A673 (cell line): ENCODE data around the gene EHF. TPM values are rescaled to one million over a fixed set of nuclear protein-coding genes. Genes with fewer than 3 reads are reported as not detected.

ENCODE experiments used
- BruUV-seq: library from RNA; stranded (reverse); fragments of 400-500 nt; replicated peaks from 2 replicates; lab custom pipeline; 2021; lab: Mats Ljungman, UMichigan
- CTCF ChIA-PET: fragments of 300-600 bp; sonication (Branson Sonifier 250); formaldehyde crosslinking; loops from one replicate; lab custom pipeline; 2022; ENCODE audit warnings: antibody characterized with exemption; lab: Charles Lee
- POLR2A ChIA-PET: fragments of 300-600 bp; sonication (Branson Sonifier 250); formaldehyde crosslinking; loops from one replicate; lab custom pipeline; 2022; ENCODE audit warnings: antibody characterized with exemption; ENCODE audit not compliant: low non-redundant PET; lab: Charles Lee
- DNase-seq: peaks from one replicate; pipeline ENCODE4 v3.0.0-alpha.2; 2015; ENCODE audit warnings: low spot score
- H3K27ac ChIP-seq: fragments of 200-600 bp; sonication (generic); 2 replicates; pipeline ENCODE4 v1.5.1; 2016; ENCODE audit warnings: mixed run types, low read depth, mild to moderate bottlenecking, mixed read lengths, antibody characterized with exemption, low read length; ENCODE audit not compliant: poor library complexity, severe bottlenecking
- H3K27me3 ChIP-seq: fragments of 200-600 bp; sonication (generic); replicated peaks from 2 replicates; pipeline ENCODE4 v1.6.1; 2017; ENCODE audit warnings: mixed run types, low read depth, mild to moderate bottlenecking, mixed read lengths, antibody characterized with exemption, low read length; ENCODE audit not compliant: insufficient read depth, poor library complexity
- H3K36me3 ChIP-seq: fragments of 200-600 bp; sonication (generic); 2 replicates; pipeline ENCODE4 v1.6.1; 2016; ENCODE audit warnings: mixed run types, mild to moderate bottlenecking, mixed read lengths, antibody characterized with exemption, low read length; ENCODE audit not compliant: insufficient read depth, poor library complexity, severe bottlenecking
- H3K4me1 ChIP-seq: fragments of 200-600 bp; sonication (generic); 2 replicates; pipeline ENCODE4 v1.6.1; 2017; ENCODE audit warnings: mixed run types, mild to moderate bottlenecking, mixed read lengths, antibody characterized with exemption, low read length; ENCODE audit not compliant: insufficient read depth, poor library complexity, severe bottlenecking
- H3K4me3 ChIP-seq: fragments of 200-600 bp; sonication (generic); 2 replicates; pipeline ENCODE4 v1.5.1; 2016; ENCODE audit warnings: low read depth, mixed run types, mild to moderate bottlenecking, mixed read lengths, low read length; ENCODE audit not compliant: poor library complexity, severe bottlenecking
- H3K9me3 ChIP-seq: fragments of 200-600 bp; sonication (generic); 2 replicates; pipeline ENCODE4 v1.6.1; 2016; ENCODE audit warnings: mixed run types, low read depth, mild to moderate bottlenecking, mixed read lengths, antibody characterized with exemption, low read length; ENCODE audit not compliant: poor library complexity, severe bottlenecking
- EZH2 ChIP-seq: fragments of 200-600 bp; sonication (generic); IDR thresholded peaks from 2 replicates; pipeline ENCODE4 v1.6.1; 2017; ENCODE audit warnings: borderline replicate concordance, low read depth, mild to moderate bottlenecking, mixed read lengths, antibody characterized with exemption, low read length; ENCODE audit not compliant: poor library complexity, severe bottlenecking
- intact Hi-C: fragments of 100-400 bp; cut with micrococcal nuclease; formaldehyde crosslinking; loops from one replicate; pipeline ENCODE4 v1.10.0; 2022; ENCODE audit not compliant: unreplicated experiment
- total RNA-seq: library from RNA; stranded (reverse); gene quantifications from 2 replicates; pipeline ENCODE4 v1.2.3, GENCODE V29; 2021
- TF ChIP-seq, protein P1 (sequence below): fragments of 300-800, 200-600 bp; sonication (generic); conservative IDR thresholded peaks from 2 replicates; pipeline ENCODE4 v1.5.1; 2017; ENCODE audit warnings: low read depth, mild to moderate bottlenecking, antibody characterized with exemption, low read length, moderate library complexity, mixed read lengths

Gene EHF
- total RNA-seq, 1 experiment from 2014 or later, result not detected

DNA sequence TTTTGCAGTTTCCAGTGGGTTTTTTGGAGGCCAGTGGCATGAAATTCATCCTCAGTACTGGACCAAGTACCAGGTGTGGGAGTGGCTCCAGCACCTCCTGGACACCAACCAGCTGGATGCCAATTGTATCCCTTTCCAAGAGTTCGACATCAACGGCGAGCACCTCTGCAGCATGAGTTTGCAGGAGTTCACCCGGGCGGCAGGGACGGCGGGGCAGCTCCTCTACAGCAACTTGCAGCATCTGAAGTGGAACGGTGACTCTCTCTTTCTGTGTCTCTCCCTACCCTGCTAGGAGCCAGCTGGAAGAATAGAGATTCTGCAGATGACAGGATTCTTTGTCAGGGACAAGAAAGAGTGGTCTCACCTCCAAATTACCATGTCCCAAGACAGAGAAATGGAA, 25.5 kb downstream of the EHF start:
- ChIA-PET CTCF (no interaction called here), POLR2A (no interaction called here)
- H3K9me3 ChIP-seq, result no peaks in the 10 kb centered on the region
- no peak overlapping the region for H3K4me3 ChIP-seq
- intact Hi-C loops, result no loop called here
- H3K4me1 ChIP-seq, result peaks cover 8% of the 10 kb centered on the region
- no TSS peak for BruUV-seq
- TF ChIP-seq EZH2, result no peak
- TF ChIP-seq, protein P1, sequence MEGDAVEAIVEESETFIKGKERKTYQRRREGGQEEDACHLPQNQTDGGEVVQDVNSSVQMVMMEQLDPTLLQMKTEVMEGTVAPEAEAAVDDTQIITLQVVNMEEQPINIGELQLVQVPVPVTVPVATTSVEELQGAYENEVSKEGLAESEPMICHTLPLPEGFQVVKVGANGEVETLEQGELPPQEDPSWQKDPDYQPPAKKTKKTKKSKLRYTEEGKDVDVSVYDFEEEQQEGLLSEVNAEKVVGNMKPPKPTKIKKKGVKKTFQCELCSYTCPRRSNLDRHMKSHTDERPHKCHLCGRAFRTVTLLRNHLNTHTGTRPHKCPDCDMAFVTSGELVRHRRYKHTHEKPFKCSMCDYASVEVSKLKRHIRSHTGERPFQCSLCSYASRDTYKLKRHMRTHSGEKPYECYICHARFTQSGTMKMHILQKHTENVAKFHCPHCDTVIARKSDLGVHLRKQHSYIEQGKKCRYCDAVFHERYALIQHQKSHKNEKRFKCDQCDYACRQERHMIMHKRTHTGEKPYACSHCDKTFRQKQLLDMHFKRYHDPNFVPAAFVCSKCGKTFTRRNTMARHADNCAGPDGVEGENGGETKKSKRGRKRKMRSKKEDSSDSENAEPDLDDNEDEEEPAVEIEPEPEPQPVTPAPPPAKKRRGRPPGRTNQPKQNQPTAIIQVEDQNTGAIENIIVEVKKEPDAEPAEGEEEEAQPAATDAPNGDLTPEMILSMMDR, result no peak
- H3K36me3 ChIP-seq, result no peaks in the 10 kb centered on the region
- no peak overlapping the region for H3K27ac ChIP-seq
- no peaks in the 10 kb centered on the region for H3K27me3 ChIP-seq
- DNase-seq, result no peak

DNA sequence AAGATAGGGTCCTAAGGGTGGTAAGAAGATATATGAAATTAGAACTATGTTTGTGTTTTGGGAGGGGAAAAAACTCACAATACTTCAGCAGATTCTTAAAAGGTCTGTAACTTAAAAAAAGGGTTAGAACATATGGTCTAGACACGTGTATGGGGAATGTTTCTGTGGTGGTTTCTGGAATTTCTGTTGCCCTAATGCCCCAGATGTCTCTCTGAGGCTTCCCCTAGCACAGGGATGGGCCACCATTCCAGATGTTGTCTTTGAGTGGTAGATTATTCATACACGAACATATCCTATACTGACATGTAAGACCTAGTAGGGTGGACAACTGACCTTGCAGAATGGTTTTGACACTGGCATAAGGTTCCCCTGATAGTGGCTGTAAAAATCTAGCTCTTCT, 26.2 kb downstream of the EHF start:
- H3K27me3 ChIP-seq, result no peaks in the 10 kb centered on the region
- H3K27ac ChIP-seq, result no peak overlapping the region
- no peaks in the 10 kb centered on the region for H3K36me3 ChIP-seq
- H3K4me3 ChIP-seq, result no peak overlapping the region
- BruUV-seq, result no TSS peak
- no peak for DNase-seq
- ChIA-PET POLR2A (no interaction called here), CTCF (no interaction called here)
- H3K4me1 ChIP-seq, result peaks cover 8% of the 10 kb centered on the region
- TF ChIP-seq EZH2, result no peak
- TF ChIP-seq, protein P1, result no peak
- H3K9me3 ChIP-seq, result no peaks in the 10 kb centered on the region
- intact Hi-C loops, result no loop called here

DNA sequence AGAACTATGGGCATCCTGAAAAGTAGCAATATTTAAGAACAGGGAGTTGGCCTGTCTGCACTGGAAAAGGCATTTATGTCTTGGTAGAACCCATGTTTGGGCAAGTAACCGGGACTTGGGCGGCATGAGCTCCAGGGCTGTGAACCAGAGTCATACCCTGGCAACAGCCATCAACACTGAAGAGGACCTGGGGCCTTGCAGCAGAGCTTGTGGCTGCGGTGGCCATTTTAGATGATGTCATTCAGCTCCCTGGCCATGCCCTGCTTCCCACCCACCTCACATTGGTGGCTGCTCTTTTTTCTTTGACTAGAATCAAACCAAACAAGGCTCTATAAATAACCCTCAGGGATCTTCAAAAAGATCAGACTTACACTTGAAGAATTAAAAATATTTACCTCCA, 26.6 kb downstream of the EHF start:
- Histone ChIP-seq H3K27ac (no peak overlapping the region), H3K9me3 (no peaks in the 10 kb centered on the region), H3K4me3 (no peak overlapping the region), H3K27me3 (no peaks in the 10 kb centered on the region), H3K36me3 (no peaks in the 10 kb centered on the region), H3K4me1 (peaks cover 8% of the 10 kb centered on the region)
- no peak for DNase-seq
- no peak for TF ChIP-seq EZH2
- TF ChIP-seq, protein P1, result no peak
- intact Hi-C loops, result no loop called here
- BruUV-seq, result no TSS peak
- POLR2A ChIA-PET, result no interaction called here
- CTCF ChIA-PET, result no interaction called here
